ENCODE results near the gene ERICH4.

DNA sequence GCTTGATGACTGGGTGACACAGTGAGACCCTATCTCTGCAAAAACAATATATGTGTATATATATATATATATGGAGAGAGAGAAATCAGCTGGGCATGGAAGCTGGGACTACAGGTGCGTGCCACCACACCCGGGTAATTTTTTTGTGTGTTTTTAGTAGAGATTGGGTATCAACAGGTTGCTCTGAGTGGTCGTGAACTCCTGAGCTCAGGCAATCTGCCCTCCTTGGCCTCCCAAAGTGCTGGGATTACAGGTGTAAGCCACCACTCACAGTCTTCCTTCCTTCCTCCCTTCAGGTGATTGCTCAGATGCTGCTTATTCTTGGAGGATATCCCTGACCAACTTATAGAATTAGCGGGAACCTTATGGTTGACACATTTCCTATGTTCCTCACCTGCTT, 41.9 kb downstream of the ERICH4 start:
- TF ChIP-seq, protein P1, sequence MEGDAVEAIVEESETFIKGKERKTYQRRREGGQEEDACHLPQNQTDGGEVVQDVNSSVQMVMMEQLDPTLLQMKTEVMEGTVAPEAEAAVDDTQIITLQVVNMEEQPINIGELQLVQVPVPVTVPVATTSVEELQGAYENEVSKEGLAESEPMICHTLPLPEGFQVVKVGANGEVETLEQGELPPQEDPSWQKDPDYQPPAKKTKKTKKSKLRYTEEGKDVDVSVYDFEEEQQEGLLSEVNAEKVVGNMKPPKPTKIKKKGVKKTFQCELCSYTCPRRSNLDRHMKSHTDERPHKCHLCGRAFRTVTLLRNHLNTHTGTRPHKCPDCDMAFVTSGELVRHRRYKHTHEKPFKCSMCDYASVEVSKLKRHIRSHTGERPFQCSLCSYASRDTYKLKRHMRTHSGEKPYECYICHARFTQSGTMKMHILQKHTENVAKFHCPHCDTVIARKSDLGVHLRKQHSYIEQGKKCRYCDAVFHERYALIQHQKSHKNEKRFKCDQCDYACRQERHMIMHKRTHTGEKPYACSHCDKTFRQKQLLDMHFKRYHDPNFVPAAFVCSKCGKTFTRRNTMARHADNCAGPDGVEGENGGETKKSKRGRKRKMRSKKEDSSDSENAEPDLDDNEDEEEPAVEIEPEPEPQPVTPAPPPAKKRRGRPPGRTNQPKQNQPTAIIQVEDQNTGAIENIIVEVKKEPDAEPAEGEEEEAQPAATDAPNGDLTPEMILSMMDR (IDR thresholded peaks at IDR 0.05): no peak
- TF ChIP-seq POLR2A (IDR thresholded peaks at IDR 0.05): no peak
